ENCODE results near the gene ADGRL3.

GRCh38 chr4:61770456-61770855 is 570.3 kb downstream of the ADGRL3 start:
- TF ChIP-seq CTCF (IDR thresholded peaks at IDR 0.05) (no peak), EZH2phosphoT487 (IDR thresholded peaks at IDR 0.05) (no peak)

Data from neural progenitor cell (in vitro differentiated cells).